ENCODE measurements around the gene RAP1GAP2.

DNA sequence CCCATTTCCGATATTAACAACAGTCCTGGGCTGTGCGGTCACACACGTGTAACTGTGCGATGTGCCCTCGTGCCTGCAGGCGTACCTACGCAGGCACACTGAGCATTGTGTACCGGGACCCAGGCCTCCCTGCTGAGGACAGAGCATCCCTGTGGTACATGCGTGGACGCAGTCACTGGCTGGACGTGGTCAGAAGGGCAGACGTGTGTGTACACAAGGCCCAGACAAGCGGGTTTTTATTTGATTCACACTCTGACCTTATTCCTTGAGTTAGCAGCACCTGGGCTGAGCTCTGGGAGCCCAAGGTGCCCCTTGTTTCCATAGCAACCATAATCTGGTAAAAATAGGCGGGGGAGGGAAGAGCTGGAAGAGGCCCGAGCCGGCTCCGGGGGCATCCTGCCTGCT lies 19.5 kb downstream of the RAP1GAP2 start:
- TF ChIP-seq, protein P1, sequence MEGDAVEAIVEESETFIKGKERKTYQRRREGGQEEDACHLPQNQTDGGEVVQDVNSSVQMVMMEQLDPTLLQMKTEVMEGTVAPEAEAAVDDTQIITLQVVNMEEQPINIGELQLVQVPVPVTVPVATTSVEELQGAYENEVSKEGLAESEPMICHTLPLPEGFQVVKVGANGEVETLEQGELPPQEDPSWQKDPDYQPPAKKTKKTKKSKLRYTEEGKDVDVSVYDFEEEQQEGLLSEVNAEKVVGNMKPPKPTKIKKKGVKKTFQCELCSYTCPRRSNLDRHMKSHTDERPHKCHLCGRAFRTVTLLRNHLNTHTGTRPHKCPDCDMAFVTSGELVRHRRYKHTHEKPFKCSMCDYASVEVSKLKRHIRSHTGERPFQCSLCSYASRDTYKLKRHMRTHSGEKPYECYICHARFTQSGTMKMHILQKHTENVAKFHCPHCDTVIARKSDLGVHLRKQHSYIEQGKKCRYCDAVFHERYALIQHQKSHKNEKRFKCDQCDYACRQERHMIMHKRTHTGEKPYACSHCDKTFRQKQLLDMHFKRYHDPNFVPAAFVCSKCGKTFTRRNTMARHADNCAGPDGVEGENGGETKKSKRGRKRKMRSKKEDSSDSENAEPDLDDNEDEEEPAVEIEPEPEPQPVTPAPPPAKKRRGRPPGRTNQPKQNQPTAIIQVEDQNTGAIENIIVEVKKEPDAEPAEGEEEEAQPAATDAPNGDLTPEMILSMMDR (IDR thresholded peaks at IDR 0.05; ENCODE audit: low read length) = no peak
- TF ChIP-seq EZH2 (optimal IDR thresholded peaks at IDR 0.05; ENCODE audit: low read depth, low read length) (no peak), EZH2phosphoT487 (IDR thresholded peaks at IDR 0.05; ENCODE audit: low read length) (no peak)

Measured in MM.1S (cell line).